Mucosa of stomach (tissue), 1 donor: ENCODE results near the gene KDF1.
"Not testable (repeated sequence)": the region's sequence is repeated elsewhere in the genome, so short reads cannot be mapped to it uniquely, and the experiment has no call there.

Experiments used
- H3K27me3 ChIP-seq: one replicate; pipeline ENCODE4 v1.7.0; 2013; ENCODE audit warnings: mild to moderate bottlenecking, low read length; ENCODE audit not compliant: control insufficient read depth, insufficient read depth
- H3K36me3 ChIP-seq: one replicate; pipeline ENCODE4 v1.7.0; 2013; ENCODE audit warnings: low read length; ENCODE audit not compliant: control insufficient read depth, insufficient read depth
- H3K4me1 ChIP-seq: one replicate; pipeline ENCODE4 v1.7.0; 2013; ENCODE audit warnings: mild to moderate bottlenecking, low read length; ENCODE audit not compliant: control insufficient read depth, insufficient read depth
- H3K4me3 ChIP-seq: one replicate; pipeline ENCODE4 v1.7.0; 2013; ENCODE audit warnings: low read length
- H3K9ac ChIP-seq: one replicate; pipeline ENCODE4 v1.7.0; 2013; ENCODE audit warnings: mild to moderate bottlenecking, low read length, moderate library complexity
- H3K9me3 ChIP-seq: one replicate; pipeline ENCODE4 v1.7.0; 2013; ENCODE audit warnings: mild to moderate bottlenecking, low read length, moderate library complexity; ENCODE audit not compliant: control insufficient read depth
- donor health status: Pancreatic carcinoma.

Gene KDF1

DNA sequence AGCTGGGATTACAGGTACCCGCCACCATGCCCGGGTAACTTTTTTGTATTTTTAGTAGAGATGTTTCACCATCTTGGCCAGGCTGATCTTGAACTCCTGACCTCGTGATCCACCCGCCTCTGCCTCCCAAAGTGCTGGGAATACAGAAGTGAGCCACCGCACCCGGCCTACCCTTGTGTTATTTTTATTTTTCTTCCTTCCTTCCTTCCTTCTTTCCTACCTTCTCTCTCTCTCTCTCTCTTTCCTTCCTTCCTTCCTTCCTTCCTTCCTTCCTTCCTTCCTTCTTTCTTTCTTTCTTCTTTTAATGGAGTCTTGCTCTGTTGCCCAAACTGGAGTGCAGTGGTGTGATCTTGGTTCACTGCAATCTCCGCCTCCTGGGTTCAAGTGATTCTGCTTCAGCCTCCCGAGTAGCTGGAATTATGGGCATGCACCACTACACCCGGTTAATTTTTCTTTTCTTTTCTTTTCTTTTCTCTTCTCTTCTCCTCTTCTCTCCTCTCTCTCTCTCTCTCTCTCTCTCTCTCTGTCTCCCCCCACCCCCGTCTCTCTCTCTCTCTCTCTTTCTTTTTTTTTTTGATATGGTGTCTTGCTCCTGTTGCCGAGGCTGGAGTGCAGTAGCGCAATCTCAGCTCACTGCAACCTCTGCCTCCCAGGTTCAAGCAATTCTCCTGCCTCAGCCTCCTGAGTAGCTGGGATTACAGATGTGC is 29.3 kb upstream of the KDF1 start:
- not testable (repeated sequence) for H3K9me3 ChIP-seq, H3K27me3 ChIP-seq, H3K9ac ChIP-seq

DNA sequence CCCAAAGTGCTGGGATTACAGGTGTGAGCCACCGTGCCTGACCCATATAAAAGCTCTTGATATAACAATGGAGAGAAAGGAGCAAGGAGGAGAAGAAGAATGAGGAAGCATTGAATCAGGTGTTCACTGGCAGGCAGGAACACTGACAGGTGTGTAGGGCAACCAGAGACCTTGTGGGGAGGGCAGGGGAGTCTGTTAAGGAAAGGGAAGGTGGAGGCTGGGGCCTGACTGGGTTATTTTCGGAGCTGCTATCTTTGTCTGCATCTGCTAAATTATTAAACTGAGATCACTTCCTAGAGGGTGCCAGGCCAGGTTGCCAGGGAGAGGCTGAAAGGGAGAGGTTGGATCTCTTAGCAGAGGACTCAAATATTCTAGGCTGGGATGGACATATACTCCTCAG is 26.4 kb upstream of the KDF1 start:
- Histone ChIP-seq H3K9me3 (no peaks in the 10 kb centered on the region), H3K4me3 (no peak overlapping the region), H3K36me3 (no peaks in the 10 kb centered on the region), H3K9ac (no peak overlapping the region), H3K27me3 (no peaks in the 10 kb centered on the region), H3K4me1 (peaks cover 32% of the 10 kb centered on the region)

More for the DNA sequence above, 29.3 kb upstream of the KDF1 start:
- not testable (repeated sequence) for H3K36me3 ChIP-seq, H3K4me3 ChIP-seq
- peaks cover 47% of the 10 kb centered on the region for H3K4me1 ChIP-seq

DNA sequence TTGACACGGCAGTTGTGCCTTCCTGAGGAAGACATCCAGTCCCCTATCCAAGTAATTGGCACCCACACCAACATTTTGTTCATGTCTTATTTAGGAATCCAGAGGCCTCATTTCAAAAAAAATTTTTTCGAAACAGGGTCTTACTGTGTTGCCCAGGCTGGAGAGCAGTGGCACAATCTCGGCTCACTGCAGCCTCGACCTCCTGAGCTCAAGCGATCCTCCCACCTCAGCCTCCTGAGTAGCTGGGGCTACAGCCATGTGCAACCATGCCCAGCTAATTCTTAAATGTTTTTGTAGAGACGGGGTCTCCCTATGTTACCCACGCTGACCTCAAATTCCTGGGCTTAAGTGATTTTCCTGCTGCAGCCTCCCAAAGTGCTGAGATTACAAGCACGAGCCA is 24.0 kb upstream of the KDF1 start:
- Histone ChIP-seq H3K9ac (no peak overlapping the region), H3K27me3 (no peaks in the 10 kb centered on the region), H3K36me3 (no peaks in the 10 kb centered on the region), H3K4me1 (peaks cover 19% of the 10 kb centered on the region), H3K9me3 (no peaks in the 10 kb centered on the region), H3K4me3 (no peak overlapping the region)

DNA sequence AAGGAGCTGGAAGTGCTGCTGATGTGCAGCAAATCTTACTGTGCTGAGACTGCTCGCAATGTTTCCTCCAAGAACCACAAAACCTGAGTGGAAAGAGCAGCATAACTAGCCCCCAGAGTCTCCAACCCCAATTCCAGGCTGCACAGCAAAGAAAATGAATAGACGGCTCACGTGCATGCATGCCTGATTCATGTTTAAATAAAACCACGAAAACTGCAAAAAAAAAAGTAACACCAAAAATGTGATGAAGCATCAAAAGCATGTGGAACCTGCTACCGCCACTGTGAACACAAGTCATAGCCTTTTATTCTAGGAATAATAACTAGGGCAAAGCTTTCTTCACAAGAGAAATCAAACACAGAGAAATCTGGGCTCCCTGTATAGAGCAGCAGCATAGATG is 23.6 kb upstream of the KDF1 start:
- peaks cover 19% of the 10 kb centered on the region for H3K4me1 ChIP-seq
- no peak overlapping the region for H3K4me3 ChIP-seq
- no peaks in the 10 kb centered on the region for H3K9me3 ChIP-seq
- no peak overlapping the region for H3K9ac ChIP-seq
- no peaks in the 10 kb centered on the region for H3K36me3 ChIP-seq
- no peaks in the 10 kb centered on the region for H3K27me3 ChIP-seq

DNA sequence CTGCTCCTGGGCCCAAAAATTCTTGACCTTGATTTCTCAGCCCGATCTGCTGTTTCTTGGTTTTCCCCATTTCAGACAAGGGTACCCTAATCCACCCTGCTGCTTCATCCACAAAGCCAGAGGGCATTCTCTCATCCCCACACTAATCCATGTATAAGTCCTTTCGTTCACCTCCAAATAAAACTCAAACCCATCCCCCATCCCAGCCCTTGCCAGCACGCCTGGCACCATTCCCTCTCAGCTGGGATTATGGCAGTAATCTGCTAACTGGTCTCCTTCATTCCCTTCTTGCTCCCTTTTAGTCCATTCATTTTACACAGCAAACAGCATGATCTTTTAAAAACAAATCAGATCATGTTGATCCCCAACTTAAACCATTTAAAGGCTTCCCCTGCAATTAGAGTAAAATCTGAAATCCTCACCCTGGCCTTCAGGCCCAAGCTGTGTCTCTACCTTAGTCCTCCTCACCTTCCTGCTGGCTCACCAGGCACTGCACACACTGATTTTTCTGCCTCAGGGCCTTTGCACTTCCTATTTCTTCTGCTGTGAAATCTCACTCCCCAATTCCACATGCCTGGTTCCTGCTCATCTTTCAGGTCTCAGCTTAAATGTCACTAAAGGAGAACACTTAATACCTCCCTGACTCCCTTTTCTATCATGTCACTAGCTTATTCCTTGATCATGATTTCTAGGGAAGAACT is 21.0 kb upstream of the KDF1 start:
- H3K9ac ChIP-seq = no peak overlapping the region

DNA sequence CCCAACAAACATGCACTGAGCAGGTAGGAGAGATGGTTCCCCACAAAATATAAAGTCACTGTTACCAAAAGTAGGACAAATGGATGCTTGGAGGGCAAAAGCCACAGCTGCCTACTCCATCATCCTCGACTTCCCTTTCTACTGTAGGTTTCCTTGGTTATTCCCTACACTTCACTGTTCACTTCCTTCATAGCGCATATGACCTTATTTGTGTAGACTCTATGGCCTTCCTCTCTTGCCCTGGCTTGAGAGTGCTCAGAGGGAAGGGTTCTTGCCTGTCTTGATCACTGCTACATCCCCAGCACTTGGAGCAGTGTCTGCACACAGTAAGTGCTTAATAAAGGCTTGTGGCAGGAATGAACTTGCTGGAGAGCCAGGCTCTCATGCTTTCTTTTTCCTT is 18.6 kb upstream of the KDF1 start:
- Histone ChIP-seq H3K9me3 (no peaks in the 10 kb centered on the region), H3K4me1 (peaks cover 18% of the 10 kb centered on the region), H3K4me3 (no peak overlapping the region), H3K27me3 (no peaks in the 10 kb centered on the region), H3K36me3 (no peaks in the 10 kb centered on the region), H3K9ac (no peak overlapping the region)

More for the DNA sequence above, 21.0 kb upstream of the KDF1 start:
- no peak overlapping the region for H3K4me3 ChIP-seq
- H3K4me1 ChIP-seq = peaks cover 16% of the 10 kb centered on the region
- H3K36me3 ChIP-seq = no peaks in the 10 kb centered on the region
- H3K27me3 ChIP-seq = no peaks in the 10 kb centered on the region
- H3K9me3 ChIP-seq = no peaks in the 10 kb centered on the region

DNA sequence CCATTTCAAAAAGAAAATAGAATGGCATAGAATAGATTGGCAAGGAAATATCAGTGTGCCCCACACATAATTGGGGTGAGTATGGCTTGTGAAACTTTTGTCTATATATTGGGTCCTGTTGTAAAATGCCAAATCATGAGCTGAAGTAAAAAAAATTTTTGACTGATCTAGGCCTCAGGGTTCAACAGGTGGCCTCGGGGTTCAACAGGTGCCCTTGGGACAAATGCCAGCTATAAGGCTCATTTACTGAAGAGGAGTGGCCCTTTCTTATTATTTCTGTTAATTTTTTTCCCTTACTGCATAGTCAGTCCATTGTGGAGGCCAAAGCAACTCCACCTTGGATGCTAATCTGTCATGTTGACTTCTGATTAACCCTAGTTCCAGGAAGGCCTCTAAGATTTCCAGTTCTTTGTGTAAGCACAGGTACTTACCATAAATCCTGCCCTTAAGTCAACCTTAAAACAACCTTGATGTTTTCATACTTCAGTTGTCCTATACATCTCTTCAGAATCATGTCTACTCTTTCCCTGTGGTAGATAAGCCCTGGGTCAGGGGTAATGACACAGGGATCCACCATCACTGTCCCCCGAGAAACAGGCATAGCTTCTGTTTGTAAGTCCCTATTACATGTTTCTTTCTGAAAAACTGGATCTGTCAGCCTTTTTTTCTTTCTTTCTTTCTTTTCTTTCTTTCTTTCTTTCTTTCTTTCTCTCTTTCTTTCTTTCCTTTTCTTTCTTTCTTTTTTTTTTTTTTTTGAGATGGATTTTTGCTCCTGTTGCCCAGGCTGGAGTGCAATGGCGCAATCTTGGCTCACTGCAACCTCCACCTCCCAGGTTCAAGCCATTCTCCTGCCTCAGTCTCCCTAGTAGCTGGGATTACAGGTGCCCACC is 16.6 kb upstream of the KDF1 start:
- no peaks in the 10 kb centered on the region for H3K36me3 ChIP-seq
- peaks cover 38% of the 10 kb centered on the region for H3K4me1 ChIP-seq
- H3K4me3 ChIP-seq = no peak overlapping the region
- no peaks in the 10 kb centered on the region for H3K9me3 ChIP-seq
- no peak overlapping the region for H3K9ac ChIP-seq
- no peaks in the 10 kb centered on the region for H3K27me3 ChIP-seq

DNA sequence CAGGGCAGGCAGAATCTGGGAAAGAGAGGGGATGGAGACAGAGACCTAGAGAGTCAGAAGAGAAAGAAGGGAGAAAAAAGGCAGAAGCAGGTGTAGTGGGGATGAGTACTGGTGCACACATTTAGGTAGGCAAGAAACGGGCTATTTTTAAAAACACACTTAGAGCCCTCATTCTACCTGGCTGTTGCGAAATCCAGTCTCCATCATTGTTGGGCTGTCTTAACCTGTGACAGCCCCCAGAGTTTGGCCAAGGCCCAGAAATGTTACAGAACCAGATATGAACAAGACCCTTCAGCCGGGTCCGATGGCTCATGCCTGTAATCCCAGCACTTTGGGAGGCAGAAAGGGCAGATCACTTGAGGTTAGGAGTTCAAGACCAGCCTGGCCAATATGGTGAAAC is 12.6 kb upstream of the KDF1 start:
- Histone ChIP-seq H3K36me3 (no peaks in the 10 kb centered on the region), H3K4me1 (peaks cover 67% of the 10 kb centered on the region), H3K9ac (no peak overlapping the region), H3K27me3 (no peaks in the 10 kb centered on the region), H3K4me3 (no peak overlapping the region), H3K9me3 (no peaks in the 10 kb centered on the region)

DNA sequence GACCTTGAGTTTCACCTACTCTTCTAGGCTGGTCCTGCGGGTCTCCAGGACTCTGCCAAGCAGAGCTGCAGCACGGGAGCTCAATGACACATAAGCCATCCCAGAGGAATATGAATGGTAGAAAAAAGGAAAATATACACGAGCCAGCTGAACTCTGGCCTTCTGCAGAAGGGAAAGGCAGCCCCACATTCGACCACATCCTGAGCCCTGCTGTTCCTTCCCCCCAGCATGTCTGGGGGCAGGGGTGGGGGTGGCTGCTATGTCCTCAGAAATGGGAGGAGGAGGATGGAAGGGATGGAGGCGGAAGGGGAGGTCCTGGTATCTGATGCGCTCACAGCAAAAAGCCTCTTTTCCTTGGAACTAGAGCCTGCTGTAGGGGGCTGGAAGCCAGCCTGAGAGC is 12.1 kb upstream of the KDF1 start:
- no peaks in the 10 kb centered on the region for H3K27me3 ChIP-seq

DNA sequence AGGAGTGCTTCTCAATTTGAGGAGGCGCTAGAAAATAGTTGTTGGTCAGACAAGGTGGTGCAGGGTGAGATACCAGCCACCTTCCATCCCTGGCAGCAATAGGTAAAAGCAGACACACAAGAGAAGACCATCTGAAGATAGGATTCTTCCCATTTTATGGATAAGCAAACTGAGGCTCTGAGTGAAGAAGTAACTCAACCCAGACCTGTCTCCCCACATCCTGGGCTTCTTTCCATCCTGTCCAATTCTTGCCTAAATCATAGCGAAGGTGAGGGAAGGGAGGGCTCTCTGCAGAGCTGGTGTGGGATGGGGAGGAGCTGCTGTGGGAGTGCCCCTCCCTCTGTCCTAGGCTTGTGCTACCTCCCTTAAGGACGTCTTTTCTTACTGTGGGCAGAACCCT is 11.3 kb upstream of the KDF1 start:
- Histone ChIP-seq H3K9me3 (no peaks in the 10 kb centered on the region), H3K36me3 (no peaks in the 10 kb centered on the region), H3K9ac (peak overlapping the region; percentile 62), H3K4me3 (peak overlapping the region; percentile 26), H3K27me3 (no peaks in the 10 kb centered on the region), H3K4me1 (peaks cover 74% of the 10 kb centered on the region)

More for the DNA sequence above, 12.1 kb upstream of the KDF1 start:
- Histone ChIP-seq H3K9me3 (no peaks in the 10 kb centered on the region), H3K4me3 (no peak overlapping the region), H3K9ac (peak overlapping the region; percentile 62), H3K36me3 (no peaks in the 10 kb centered on the region), H3K4me1 (peaks cover 67% of the 10 kb centered on the region)

DNA sequence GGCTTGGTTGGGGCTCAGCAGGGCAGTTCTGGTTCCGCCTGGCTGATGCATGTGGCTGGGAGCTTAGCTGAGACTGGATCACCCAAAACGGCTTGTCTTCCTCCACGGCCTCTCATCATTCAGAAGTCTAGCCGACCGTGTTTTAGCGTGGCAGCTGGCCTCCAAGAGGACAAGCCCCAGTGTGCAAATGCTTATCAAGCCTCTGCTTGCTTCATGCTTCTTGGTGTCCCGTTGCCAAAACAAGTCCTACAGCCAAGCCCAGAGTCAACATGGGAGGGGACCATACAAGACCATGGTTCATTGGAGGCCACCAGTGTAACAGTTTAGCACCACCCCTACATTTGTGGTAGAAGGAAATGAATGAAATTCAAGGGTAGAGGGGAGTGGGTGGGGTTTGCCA is 10.5 kb upstream of the KDF1 start:
- Histone ChIP-seq H3K4me3 (peak overlapping the region; percentile 1), H3K9me3 (no peaks in the 10 kb centered on the region), H3K27me3 (no peaks in the 10 kb centered on the region), H3K36me3 (no peaks in the 10 kb centered on the region), H3K9ac (peak overlapping the region; percentile 57), H3K4me1 (peaks cover 74% of the 10 kb centered on the region)

DNA sequence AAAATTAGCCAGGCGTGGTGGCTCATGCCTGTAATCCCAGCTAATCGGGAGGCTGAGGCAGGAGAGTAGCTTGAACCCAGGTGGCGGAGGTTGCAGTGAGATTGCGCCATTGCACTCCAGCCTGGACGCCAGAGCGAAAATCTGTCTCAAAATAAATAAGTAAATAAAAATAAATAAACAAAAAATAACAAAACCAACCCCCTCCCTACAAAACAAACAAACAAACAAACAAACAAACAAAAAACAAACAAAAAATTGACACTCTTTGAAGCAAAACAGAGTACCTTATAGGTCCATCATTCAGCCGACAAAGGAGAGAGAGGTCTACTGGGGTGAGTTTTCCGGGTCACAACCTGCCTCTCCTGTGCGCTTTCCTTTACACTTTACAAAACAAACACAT is 5.4 kb upstream of the KDF1 start:
- no peaks in the 10 kb centered on the region for H3K36me3 ChIP-seq
- no peaks in the 10 kb centered on the region for H3K9me3 ChIP-seq
- H3K4me1 ChIP-seq = peaks cover 46% of the 10 kb centered on the region
- H3K27me3 ChIP-seq = peaks cover 4% of the 10 kb centered on the region
- no peak overlapping the region for H3K9ac ChIP-seq
- no peak overlapping the region for H3K4me3 ChIP-seq
